ENCODE results near the gene LIN52.

GRCh38 chr14:74161526-74162158 is 76.9 kb downstream of the LIN52 start:
- TF ChIP-seq EZH2 (IDR thresholded peaks at IDR 0.05; ENCODE audit: insufficient read depth, poor library complexity, severe bottlenecking) (no peak), EZH2phosphoT487 (IDR thresholded peaks at IDR 0.05; ENCODE audit: insufficient read depth, low read depth) (no peak)
